H4 (cell line): ENCODE measurements around the gene PHC1. TPM values are rescaled to one million over a fixed set of nuclear protein-coding genes. Genes with fewer than 3 reads are reported as not detected.

Experiments used
- DNase-seq: peaks from one replicate; pipeline ENCODE4 v3.0.0-alpha.2; 2015; ENCODE audit warnings: low spot score
- total RNA-seq: library from RNA; depleted of rRNA; stranded (reverse); fragments of >200 nt; shearing (Covaris generic); gene quantifications from 2 replicates; pipeline ENCODE4 v1.2.3, GENCODE V29; 2014; rRNA removed

The PHC1 gene
- total RNA-seq, 1 experiment from 2014 or later, result 20.9 TPM

DNA sequence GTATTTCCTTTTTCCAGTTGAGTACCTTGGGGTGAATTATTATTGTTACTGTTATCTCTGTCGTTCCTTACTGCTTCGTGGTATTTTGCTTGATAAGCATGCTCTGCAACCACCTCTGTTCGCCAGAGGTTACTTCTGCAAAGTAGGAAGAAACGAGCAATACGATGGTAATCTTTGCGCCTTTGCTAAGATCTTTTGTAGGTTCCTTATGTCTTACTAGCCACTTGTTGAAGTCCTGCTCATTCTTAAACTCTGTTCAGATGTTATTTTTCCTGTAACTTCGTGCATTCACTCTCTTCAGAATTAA is 35.9 kb downstream of the PHC1 start:
- no peak for DNase-seq

DNA sequence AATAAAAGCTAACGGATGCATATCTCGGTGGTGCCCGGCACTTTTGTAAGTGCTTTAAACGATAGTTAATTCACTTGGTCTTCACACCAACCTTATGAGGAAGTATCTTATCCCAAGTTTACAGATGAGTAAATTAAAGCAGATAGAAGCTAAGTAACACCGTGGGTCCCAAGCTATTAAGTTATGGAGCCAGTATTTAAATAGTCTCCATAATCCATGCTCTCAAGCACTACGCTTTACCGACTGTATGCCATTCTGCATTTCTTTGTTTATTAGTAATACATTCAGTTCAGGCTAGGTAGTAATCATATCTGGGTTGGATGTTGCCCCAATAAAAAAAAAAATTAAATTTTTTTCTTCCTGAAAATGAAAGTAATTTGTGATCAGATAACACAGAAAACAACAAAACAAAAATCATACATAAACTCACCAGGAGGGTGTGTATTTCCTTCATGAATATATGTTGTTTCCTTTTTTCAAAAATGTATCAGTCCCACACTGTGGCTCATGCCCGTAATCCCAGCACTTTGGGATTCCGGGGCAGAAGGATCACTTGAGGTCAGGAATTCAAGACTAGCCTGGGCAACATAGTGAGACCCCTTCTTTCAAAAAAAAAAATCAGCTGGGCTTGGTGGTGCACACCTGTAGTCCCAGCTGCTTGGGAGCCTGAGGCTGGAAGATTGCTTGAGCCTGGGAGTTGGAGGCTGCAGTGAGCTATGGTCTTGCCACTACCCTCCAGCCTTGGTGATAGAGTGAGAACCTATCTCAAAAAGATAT is 36.6 kb downstream of the PHC1 start:
- no peak for DNase-seq

DNA sequence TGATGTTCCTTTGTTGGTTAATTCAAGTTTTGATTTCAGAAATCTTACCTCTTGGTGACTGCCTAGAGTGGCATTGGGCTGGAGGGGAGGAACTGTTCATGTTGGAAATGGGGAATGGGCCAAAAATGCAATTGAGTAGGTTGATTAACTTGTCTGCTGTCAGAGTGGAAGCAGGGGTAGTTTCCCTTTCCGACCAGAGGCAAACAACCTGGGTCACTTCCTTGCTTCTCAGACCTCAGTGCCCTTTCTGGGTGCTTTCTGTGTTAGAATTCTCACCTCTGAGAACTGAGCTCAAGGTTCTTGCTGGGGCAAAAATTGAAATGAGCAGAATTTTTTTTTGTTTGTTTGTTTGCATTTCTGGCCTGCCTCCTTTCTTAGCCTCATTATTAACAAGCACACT is 37.4 kb downstream of the PHC1 start:
- DNase-seq, result no peak

DNA sequence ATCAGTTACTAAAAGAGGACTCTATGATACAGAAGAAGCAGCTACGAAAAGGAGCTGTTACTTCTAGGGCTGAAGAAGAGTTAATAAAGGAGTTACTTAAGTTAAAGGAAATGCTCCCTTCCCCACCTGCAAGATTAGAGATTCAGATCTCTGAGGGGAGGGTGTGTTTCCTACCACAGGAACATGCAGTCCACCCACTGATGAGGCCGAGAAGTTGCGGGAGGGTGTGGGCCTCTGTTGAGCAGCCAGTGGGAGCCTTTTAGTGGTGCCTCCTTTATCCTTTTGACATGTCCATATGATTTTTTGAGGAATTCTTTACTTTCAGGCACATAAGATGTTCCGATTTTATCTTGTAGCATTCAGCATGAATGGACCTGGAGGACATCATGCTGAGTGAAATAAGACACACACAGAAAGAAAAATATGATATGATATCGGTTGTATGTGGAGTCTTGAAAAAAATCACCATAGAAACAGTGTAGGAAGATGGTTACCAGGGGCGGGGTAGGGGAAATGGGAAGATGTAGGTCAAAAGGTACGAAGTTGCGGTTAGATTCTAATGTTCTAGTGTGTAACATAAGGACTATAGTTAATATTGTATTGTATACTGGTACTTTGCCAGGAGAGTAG is 39.6 kb downstream of the PHC1 start:
- DNase-seq, result no peak

DNA sequence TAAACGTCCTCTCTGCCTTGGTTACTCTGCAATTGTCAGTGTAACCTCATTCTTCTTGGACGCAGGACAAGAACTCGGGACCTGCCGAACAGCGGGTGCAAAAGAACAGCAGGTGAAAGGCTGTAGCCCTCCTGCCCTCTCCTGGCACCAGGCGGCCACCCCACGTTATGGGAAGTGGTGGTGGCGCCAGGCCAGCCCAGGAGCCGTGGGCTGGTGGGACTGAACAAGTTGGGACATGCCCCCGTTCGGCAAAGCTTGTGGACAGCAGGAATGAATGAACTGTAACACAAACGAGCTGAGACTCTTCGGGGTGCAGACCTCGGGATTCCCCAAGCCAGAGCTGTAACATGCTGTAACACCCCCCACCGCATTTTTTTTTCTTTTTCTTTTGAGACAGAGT is 41.8 kb downstream of the PHC1 start:
- DNase-seq, result no peak

DNA sequence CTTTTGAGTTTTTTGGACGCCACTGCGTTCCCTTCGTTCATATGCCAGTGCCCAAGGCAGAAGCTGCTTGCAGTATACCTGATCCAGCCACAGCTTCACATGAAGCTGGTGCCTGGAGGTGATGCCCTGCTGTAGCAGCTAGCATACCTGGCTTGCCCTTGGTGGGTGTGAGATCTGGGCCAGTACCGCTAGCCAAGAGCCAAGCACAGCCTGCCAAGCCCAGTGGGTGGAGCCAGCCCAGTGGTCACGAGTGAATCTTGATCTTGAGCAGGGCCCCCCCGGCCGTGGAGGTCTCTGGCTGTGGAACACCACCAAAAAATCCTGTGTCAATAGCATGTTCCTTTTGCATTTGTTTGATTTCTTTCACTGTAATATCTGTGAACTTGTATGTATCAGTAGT is 42.5 kb downstream of the PHC1 start:
- no peak for DNase-seq

DNA sequence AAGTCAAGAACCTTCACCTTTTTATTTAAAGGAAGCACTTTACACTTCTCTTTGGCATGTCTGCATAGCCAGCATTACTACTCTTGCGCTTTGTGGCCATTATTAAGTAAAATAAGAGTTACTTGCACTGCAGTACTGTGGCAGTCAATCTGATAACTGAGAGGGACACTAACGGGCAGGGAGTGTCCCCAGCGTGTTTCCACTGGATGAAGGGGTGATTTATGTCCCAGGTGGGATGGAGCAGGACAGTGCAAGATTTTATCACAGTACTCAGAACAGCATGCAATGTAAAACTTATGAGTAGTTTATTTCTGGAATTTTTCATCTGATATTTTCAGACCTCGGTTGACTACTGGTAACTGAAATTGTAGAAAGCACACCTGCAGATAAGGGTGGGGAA is 43.3 kb downstream of the PHC1 start:
- DNase-seq, result no peak

DNA sequence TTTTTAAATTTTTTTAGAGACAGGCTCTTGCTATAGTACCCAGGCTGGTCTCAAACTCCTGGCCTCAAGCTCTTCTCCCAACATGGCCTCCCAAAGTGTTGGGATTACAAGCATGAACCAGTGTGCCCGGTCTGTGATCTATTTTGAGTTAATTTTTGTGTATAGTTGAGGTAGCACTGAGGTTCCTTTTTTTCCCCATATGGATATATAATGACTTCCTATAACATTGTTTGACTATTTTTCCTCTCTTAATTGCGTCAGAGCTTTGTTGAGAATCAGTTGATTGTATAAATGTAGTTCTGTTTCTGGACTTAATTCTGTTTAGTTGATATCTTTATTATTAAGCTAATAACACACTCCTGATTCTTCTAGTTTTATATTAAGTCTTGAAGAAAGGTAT is 43.8 kb downstream of the PHC1 start:
- DNase-seq, result no peak

DNA sequence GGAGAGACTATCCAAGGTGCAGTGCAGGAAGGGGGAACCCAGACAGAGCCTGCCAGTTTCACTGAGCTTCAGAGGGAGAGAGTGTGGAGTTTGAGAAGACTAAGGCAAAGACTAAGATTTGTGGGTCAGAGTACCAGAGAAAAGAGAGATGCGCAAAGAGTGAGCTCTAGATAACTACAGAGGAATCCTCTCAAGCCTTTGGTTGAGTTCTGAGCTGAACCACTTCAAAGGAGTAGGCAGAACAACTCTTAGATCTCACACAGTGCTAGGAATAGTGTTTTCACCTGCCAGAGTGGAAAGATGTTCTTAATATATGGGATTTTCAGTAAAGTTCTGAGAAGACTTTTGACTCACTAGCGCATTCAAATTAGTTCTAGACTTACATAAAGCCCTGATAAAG is 45.9 kb downstream of the PHC1 start:
- DNase-seq, result no peak

DNA sequence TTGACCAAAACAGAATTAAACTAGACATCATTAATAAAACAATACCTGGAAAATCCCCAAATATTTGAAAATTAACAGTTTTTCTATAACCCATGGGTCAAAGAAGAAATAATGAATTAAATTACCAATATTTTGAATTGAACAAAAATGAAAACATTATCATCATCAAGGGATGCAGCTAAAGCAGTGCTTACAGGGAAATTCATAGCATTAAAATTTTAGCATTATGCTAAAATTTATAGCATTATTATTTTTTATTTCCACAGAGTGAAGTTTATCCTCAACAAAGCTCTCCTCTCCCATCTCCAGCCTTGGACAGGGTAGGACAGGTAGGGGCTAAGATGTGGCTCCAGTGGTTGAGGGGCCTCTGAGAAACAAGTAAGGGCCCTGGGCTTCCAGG is 54.5 kb downstream of the PHC1 start:
- no peak for DNase-seq

DNA sequence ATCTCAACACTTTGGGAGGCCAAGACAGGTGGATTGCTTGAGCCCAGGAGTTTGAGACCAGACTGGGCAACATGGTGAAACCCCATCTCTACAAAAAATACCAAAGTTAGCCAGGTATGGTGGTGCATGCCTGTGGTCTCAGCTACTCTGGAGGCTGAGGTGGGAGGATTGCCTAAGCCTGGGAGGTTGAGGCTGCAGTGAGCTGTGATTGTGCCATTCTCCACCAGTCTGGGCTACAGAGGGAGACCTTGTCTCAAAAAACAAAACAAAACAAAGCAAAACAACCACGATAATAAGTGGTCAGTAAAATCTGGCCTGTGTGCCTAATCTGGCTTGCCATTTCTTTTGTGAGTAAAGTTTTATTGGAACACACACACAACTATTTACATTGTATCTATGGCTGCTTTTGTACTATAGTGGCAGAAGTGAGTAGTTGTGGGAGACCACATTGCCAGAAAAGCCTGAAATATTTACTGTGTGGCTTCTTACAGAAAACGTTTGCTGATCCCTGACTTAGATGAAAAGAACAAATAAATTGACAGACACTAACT is 55.6 kb downstream of the PHC1 start:
- peak; percentile 40 for DNase-seq

DNA sequence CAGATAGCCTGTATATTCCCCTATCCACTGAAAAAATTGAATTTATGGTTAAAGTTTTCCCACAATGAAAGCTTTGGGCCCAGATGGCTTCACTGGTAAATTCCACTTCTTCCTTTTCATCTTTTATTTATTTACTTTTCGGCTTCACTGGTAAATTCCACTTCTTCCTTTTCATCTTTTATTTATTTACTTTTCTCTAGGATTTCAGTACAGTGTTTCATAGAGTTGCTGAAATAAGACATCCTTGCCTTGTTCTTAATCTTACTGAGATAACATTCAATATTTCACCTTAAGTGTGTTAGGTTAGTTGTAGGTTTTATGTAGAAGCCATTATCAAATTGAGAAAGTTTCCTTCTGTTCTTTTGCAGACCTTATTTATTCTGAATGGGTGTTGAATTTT is 56.1 kb downstream of the PHC1 start:
- no peak for DNase-seq

DNA sequence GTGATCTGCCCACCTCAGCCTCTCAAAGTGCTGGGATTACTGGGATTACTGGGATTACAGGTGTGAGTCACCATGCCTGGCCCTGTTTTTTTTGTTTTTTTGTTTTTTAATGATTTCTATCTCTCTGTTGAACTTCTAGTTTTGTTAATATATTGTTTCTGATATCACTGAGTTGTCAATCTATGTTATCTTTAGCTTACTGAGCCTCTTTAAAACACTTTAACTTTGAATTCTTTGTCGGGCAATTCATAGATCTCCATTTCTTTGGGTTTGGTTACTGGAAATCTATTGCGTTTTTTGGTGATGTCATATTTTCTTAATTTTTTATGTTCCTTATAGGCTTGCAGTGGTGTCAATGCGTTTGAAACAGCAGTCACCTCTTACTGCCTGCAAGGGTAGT is 65.8 kb downstream of the PHC1 start:
- DNase-seq, result no peak

DNA sequence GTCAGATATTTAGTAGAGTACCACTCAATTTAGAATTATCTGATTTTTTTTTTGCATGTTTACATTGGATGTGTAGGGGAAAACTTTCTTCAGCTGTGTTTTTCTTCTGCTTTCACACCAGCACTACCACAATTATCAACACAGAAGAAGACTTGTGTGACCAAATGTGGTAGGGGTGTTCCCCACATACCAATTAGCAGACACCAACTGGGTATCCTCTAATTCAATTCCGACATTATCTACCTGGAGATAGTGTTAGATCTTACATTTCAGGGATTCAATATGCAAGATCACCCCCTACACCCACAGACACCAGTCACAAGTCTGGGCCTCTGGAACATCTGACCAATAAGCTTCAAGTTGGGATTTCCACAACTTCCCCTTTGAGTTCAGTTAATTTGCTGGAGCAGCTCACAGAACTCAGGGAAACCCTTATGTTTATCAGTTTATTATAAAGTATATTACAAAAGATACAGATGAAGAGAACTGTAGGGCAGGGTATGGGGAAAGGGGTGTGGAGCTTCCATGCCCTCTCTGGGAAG is 71.0 kb downstream of the PHC1 start:
- no peak for DNase-seq

DNA sequence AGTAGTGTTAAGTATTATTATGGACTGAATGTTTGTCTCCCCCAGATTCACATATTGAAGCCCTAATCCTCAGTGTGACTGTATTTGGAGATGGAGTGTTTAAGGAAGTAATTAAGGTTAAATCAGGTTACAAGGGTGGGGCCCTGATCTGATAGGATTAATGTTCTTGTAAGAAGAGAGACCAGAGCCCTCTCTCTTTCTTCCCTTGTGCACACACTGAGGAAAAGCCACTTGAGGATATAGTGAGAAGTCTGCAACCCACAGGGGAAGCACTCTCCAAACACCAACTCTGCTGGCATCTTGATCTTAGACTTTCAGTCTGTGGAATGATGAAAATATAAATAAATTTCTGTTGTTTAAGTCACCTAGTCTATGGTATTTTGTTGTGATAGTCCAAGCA is 72.9 kb downstream of the PHC1 start:
- no peak for DNase-seq

DNA sequence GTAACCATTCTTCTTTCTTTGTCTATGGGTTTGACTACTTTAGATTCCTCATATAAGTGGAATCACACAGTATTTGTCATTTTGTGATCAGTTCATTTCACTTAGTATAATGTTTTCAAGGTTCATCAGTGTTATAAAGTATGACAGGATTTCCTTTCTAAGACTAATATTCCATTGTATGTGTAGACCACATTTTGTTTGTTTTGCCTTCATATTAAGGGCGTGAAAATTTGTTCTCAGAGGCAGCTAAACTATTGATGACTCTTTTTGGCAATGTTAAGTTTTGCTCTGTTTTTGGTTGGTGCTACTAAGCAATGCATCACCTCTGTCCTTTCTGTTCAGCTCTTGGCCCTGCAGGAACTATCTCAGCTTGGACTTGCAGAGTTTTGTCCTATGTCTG is 73.4 kb downstream of the PHC1 start:
- no peak for DNase-seq

DNA sequence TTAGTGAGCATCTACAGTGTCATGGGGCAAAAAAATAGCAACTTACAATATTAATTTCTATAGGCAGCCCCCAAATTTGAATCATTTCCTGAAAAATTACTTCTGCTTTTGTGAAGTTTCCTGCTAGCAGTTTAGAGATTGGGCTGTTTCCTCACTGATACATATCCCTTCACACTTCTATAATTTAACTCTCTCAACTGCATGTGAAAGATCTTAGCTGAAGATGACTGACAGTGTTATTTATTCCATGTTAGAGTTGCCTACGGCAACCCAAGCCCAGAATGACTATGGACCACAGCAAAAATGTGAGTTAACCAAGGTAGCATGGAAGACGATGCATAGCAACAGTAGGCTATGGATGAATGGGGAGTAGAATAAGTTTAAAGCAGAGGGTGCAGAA is 75.1 kb downstream of the PHC1 start, which contains the start of gene KLRG1:
Gene KLRG1 (plus strand): TSS at position 134 of the 400 bp plus-strand sequence. CDS start 90 bp downstream, at position 224.
- DNase-seq, result no peak

Other genes starting within 250 kb of the PHC1 start
- 15.9 and 18.6 TPM in 2 replicates for gene RIMKLB, start 216.5 kb upstream of the PHC1 start, total RNA-seq
- gene A2ML1, start 91.9 kb upstream of the PHC1 start, total RNA-seq, result not detected in 2 replicates
- gene M6PR, start 35.1 kb downstream of the PHC1 start, total RNA-seq, result 193 and 245 TPM in 2 replicates
- 0.14 and 0.66 TPM in 2 replicates for gene KLRG1, start 75.0 kb downstream of the PHC1 start, total RNA-seq
- gene A2M, start 201.4 kb downstream of the PHC1 start, total RNA-seq, result 5.3 and 5.6 TPM in 2 replicates